Panc1 (cell line): ENCODE results near the gene SYCP2L. TPM values are rescaled to one million over a fixed set of nuclear protein-coding genes. Genes with fewer than 3 reads are reported as not detected.

Experiments used
- ATAC-seq: fragments of 200-7000 bp; cut with Tn5 transposase; 2 replicates; pipeline ENCODE4 v1.9.1; 2020; ENCODE audit warnings: mild to moderate bottlenecking, moderate library complexity
- BruUV-seq: library from RNA; stranded (reverse); fragments of 400-500 nt; replicated peaks from 2 replicates; lab custom pipeline; 2021; lab: Mats Ljungman, UMichigan
- CTCF ChIA-PET: fragments of 300-600 bp; sonication (Branson Sonifier 250); formaldehyde crosslinking; loops from one replicate; lab custom pipeline; 2022; ENCODE audit warnings: antibody characterized with exemption; lab: Charles Lee
- POLR2A ChIA-PET: fragments of 300-600 bp; sonication (Branson Sonifier 250); formaldehyde crosslinking; loops from one replicate; lab custom pipeline; 2022; ENCODE audit warnings: antibody characterized with exemption; lab: Charles Lee
- DNase-seq: peaks from one replicate; pipeline ENCODE4 v3.0.0-alpha.2; 2010; ENCODE audit warnings: low read depth, low spot score
- H3K27ac ChIP-seq: 2 replicates; pipeline ENCODE4 v1.5.1; 2011; ENCODE audit warnings: mild to moderate bottlenecking, low read length, inconsistent platforms
- H3K27me3 ChIP-seq: fragments of 200-500 bp; sonication (Bioruptor generic); 2 replicates; pipeline ENCODE4 v1.6.0; 2014; ENCODE audit warnings: low read length, inconsistent platforms; ENCODE audit not compliant: control insufficient read depth, insufficient read depth
- H3K36me3 ChIP-seq: fragments of 200-500 bp; sonication (Bioruptor generic); 2 replicates; pipeline ENCODE4 v1.5.1; 2014; ENCODE audit warnings: inconsistent platforms, mild to moderate bottlenecking, low read length, moderate library complexity; ENCODE audit not compliant: control insufficient read depth, insufficient read depth
- H3K4me1 ChIP-seq: 2 replicates; pipeline ENCODE4 v1.5.1; 2011; ENCODE audit warnings: inconsistent platforms, mild to moderate bottlenecking, low read length, moderate library complexity; ENCODE audit not compliant: control insufficient read depth, insufficient read depth
- H3K4me3 ChIP-seq, 2 experiments: 2 replicates each; pipeline ENCODE4 v1.5.1; 2011 to 2012; ENCODE audit warnings: low read depth in 2 of 2, low read length in 2 of 2, mild to moderate bottlenecking in 2 of 2, inconsistent platforms in 1 of 2, moderate library complexity in 1 of 2
- H3K9me3 ChIP-seq: fragments of 200-500 bp; sonication (Bioruptor generic); 2 replicates; pipeline ENCODE4 v1.5.1; 2014; ENCODE audit warnings: low read depth, mild to moderate bottlenecking, inconsistent platforms, low read length, moderate library complexity; ENCODE audit not compliant: control insufficient read depth, insufficient read depth
- CTCF ChIP-seq: fragments of 450-650 bp; IDR thresholded peaks from 2 replicates; pipeline ENCODE4 v1.5.1; 2017; ENCODE audit warnings: mild to moderate bottlenecking
- POLR2AphosphoS5 ChIP-seq: IDR thresholded peaks from 2 replicates; pipeline ENCODE4 v1.6.1; 2012; ENCODE audit warnings: mild to moderate bottlenecking, low read depth, low read length, moderate library complexity
- SIN3A ChIP-seq: IDR thresholded peaks from 2 replicates; pipeline ENCODE4 v1.6.1; 2012; ENCODE audit warnings: low read depth, mild to moderate bottlenecking, low read length, moderate library complexity, borderline replicate concordance; ENCODE audit not compliant: insufficient read depth
- TCF7L2 ChIP-seq: IDR thresholded peaks from 2 replicates; pipeline ENCODE4 v1.6.1; 2011; ENCODE audit warnings: mild to moderate bottlenecking, low read depth, low read length, inconsistent platforms
- in situ Hi-C: cut with HindIII; loops from 2 replicates; pipeline ENCODE4 v1.10.0; 2016; ENCODE audit warnings: low sequenced_read_pairs, low pct_unique_long_range_greater_than_20kb
- intact Hi-C: fragments of 100-400 bp; cut with micrococcal nuclease; formaldehyde crosslinking; loops from one replicate; pipeline ENCODE4 v1.10.0; 2022; ENCODE audit not compliant: unreplicated experiment
- total RNA-seq: library from RNA; stranded (reverse); gene quantifications from one replicate; pipeline ENCODE4 v1.2.1, GENCODE V29; 2021; ENCODE audit not compliant: unreplicated experiment
- TF ChIP-seq, protein P1 (sequence below), 2 experiments: IDR thresholded peaks; 2 replicates each; pipeline ENCODE4 v1.6.1; 2011 to 2012; ENCODE audit warnings: low read depth in 2 of 2, control low read depth in 1 of 2, low read length in 1 of 2, mild to moderate bottlenecking in 1 of 2, moderate library complexity in 1 of 2; ENCODE audit not compliant: insufficient read depth in 1 of 2

Gene SYCP2L
- total RNA-seq, 1 experiment from 2014 or later: 2.4 TPM

DNA sequence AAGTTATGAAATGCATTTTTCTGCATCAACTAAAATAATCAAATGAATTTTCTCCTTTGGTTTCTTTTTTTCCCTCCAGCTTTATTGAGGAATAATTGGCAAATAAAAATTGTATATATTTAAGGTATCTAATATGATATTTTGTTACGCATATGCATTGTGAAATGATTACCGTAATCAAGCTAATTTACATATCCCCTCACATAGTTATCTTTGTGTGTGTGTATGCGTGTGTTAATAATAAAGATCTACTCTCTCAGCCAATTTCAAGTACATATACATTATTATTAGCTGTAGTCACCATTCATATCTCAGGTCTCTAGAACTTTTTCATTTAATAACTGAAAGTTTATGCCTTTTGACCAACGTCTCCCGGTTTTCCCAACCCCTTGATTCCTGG is 61.1 kb downstream of the SYCP2L start:
- no peaks in the 10 kb centered on the region for H3K9me3 ChIP-seq
- no peak for DNase-seq
- POLR2A ChIA-PET: no interaction called here
- H3K27ac ChIP-seq: no peak overlapping the region
- in situ Hi-C loops (no loop called here), intact Hi-C loops (no loop called here)
- H3K27me3 ChIP-seq: no peaks in the 10 kb centered on the region
- no peak overlapping the region for H3K4me3 ChIP-seq
- TF ChIP-seq TCF7L2 (no peak), POLR2AphosphoS5 (no peak), SIN3A (no peak), CTCF (no peak)
- TF ChIP-seq, protein P1, sequence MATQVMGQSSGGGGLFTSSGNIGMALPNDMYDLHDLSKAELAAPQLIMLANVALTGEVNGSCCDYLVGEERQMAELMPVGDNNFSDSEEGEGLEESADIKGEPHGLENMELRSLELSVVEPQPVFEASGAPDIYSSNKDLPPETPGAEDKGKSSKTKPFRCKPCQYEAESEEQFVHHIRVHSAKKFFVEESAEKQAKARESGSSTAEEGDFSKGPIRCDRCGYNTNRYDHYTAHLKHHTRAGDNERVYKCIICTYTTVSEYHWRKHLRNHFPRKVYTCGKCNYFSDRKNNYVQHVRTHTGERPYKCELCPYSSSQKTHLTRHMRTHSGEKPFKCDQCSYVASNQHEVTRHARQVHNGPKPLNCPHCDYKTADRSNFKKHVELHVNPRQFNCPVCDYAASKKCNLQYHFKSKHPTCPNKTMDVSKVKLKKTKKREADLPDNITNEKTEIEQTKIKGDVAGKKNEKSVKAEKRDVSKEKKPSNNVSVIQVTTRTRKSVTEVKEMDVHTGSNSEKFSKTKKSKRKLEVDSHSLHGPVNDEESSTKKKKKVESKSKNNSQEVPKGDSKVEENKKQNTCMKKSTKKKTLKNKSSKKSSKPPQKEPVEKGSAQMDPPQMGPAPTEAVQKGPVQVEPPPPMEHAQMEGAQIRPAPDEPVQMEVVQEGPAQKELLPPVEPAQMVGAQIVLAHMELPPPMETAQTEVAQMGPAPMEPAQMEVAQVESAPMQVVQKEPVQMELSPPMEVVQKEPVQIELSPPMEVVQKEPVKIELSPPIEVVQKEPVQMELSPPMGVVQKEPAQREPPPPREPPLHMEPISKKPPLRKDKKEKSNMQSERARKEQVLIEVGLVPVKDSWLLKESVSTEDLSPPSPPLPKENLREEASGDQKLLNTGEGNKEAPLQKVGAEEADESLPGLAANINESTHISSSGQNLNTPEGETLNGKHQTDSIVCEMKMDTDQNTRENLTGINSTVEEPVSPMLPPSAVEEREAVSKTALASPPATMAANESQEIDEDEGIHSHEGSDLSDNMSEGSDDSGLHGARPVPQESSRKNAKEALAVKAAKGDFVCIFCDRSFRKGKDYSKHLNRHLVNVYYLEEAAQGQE (IDR thresholded peaks at IDR 0.05; ENCODE audit: insufficient read depth in 1 of 2, low read depth in 2 of 2, low read length in 1 of 2): no peak
- CTCF ChIA-PET: interaction anchor here (0.6 kb wide), 1 partner anchor 121 kb away, joined by 4 read pairs; no protein-coding TSS in a partner anchor
- BruUV-seq: no TSS peak
- H3K4me1 ChIP-seq: peaks cover 5% of the 10 kb centered on the region
- H3K36me3 ChIP-seq: no peaks in the 10 kb centered on the region
- ATAC-seq: no peak

GRCh38 chr6:10949579-10950490 is 63.0 kb downstream of the SYCP2L start:
- CTCF ChIA-PET: interaction anchor here (0.7 to 0.9 kb wide), 2 partner anchors 119 to 121 kb away, joined by 3 to 4 read pairs; no protein-coding TSS in a partner anchor
- TF ChIP-seq POLR2AphosphoS5 (no peak), SIN3A (no peak), TCF7L2 (no peak)
- TF ChIP-seq, protein P1 (IDR thresholded peaks at IDR 0.05; ENCODE audit: insufficient read depth in 1 of 2, low read depth in 2 of 2, low read length in 1 of 2): no peak
- no peaks in the 10 kb centered on the region for H3K27me3 ChIP-seq
- POLR2A ChIA-PET: interaction anchor here (0.7 to 0.9 kb wide), 2 partner anchors 25 to 35 kb away, joined by 7 to 12 read pairs; no protein-coding TSS in a partner anchor
- in situ Hi-C loops: no loop called here
- no peaks in the 10 kb centered on the region for H3K36me3 ChIP-seq
- H3K9me3 ChIP-seq: no peaks in the 10 kb centered on the region
- BruUV-seq: no TSS peak
- no peak for DNase-seq
- H3K4me1 ChIP-seq: peaks cover 5% of the 10 kb centered on the region
- no peak overlapping the region for H3K27ac ChIP-seq
- intact Hi-C loops: loop anchor here (2.0 to 5.0 kb wide), 4 partner anchors 92 to 547 kb away; partner anchors contain the start of gene ELOVL2
- H3K4me3 ChIP-seq: no peak overlapping the region
- ATAC-seq: no peak
